Uterus (tissue), 2 donors: Measurements from ENCODE around the gene ARHGAP18.

Experiments
- POLR2A ChIP-seq, 2 donors: fragments of 450-650 bp; IDR thresholded peaks; one replicate each; pipeline ENCODE4 v1.6.1; 2016; ENCODE audit warnings: antibody characterized with exemption in 2 of 2, mild to moderate bottlenecking in 1 of 2, moderate library complexity in 1 of 2
- TF ChIP-seq, protein P1 (sequence below), 4 experiments: fragments of 200-600 bp in 2 of 4; fragments of 450-650 bp in 2 of 4; sonication (generic) in 2 of 4; IDR thresholded peaks; one replicate each; pipeline ENCODE4 v1.5.1; 2016 to 2019; ENCODE audit warnings: antibody characterized with exemption in 4 of 4, mild to moderate bottlenecking in 2 of 4, moderate library complexity in 1 of 4

DNA sequence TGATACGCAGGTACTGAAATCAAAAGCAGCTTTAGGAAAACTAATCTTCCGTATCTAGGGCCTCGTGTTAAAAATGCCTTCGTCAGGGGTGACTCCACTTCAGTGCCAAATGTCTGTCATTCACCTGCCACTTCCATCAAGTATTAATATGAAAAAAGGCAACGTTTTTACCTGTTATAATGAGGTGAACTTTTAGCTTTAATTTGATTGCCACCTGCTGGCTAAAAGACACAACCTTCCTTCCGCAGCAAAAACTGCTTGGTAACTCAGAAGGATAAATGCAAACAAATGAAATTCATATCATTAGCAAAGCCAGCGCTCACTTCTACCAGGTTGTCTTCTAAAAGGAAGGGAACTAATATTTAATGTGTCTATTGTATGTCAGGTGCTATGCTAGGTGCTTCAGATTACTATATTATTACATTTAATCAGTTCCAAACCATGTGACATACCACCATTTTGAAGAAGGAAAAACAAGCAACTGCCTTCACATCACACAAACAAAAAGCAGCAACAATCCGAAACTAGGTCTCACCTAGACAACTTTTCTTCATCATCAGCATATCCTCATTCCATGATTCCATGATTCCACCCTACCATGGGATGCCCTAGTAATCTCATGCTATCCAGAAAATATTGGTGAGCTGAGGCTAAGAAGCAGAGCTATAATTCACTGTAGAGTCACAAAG lies 20.6 kb upstream of the ARHGAP18 start:
- TF ChIP-seq, protein P1, sequence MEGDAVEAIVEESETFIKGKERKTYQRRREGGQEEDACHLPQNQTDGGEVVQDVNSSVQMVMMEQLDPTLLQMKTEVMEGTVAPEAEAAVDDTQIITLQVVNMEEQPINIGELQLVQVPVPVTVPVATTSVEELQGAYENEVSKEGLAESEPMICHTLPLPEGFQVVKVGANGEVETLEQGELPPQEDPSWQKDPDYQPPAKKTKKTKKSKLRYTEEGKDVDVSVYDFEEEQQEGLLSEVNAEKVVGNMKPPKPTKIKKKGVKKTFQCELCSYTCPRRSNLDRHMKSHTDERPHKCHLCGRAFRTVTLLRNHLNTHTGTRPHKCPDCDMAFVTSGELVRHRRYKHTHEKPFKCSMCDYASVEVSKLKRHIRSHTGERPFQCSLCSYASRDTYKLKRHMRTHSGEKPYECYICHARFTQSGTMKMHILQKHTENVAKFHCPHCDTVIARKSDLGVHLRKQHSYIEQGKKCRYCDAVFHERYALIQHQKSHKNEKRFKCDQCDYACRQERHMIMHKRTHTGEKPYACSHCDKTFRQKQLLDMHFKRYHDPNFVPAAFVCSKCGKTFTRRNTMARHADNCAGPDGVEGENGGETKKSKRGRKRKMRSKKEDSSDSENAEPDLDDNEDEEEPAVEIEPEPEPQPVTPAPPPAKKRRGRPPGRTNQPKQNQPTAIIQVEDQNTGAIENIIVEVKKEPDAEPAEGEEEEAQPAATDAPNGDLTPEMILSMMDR (IDR thresholded peaks at IDR 0.05), result peak; percentile 23 to 57 (median 41)
- TF ChIP-seq POLR2A (IDR thresholded peaks at IDR 0.05), result no peak
